Measurements from ENCODE around the gene UBE2E1. TPM values are rescaled to one million over a fixed set of nuclear protein-coding genes. Genes with fewer than 3 reads are reported as not detected.
A peak's percentile ranks its signal among the peaks of the same experiment; 100 is the strongest.

The UBE2E1 gene
- total RNA-seq, 1 donor from 2014 or later: 96.6 TPM

- ATAC-seq: no peak
These were observed 114.4 kb downstream of the UBE2E1 start for GRCh38 chr3:23920151-23920655.

GRCh38 chr3:23921052-23921511 lies 115.3 kb downstream of the UBE2E1 start:
- no peak for ATAC-seq

- ATAC-seq: no peak
These were observed 118.0 kb downstream of the UBE2E1 start for GRCh38 chr3:23923786-23924185.

- no peak for ATAC-seq
These were observed 120.5 kb downstream of the UBE2E1 start for GRCh38 chr3:23926246-23926645.

GRCh38 chr3:23926736-23927135 lies 121.0 kb downstream of the UBE2E1 start:
- ATAC-seq: no peak

GRCh38 chr3:23928524-23928923 lies 122.8 kb downstream of the UBE2E1 start:
- ATAC-seq: peak; percentile 65

- no peak for ATAC-seq
These were observed 125.8 kb downstream of the UBE2E1 start for GRCh38 chr3:23931597-23931996.

- no peak for ATAC-seq
These were observed 126.8 kb downstream of the UBE2E1 start for GRCh38 chr3:23932571-23932970.

GRCh38 chr3:23934253-23934652 lies 128.5 kb downstream of the UBE2E1 start:
- no peak for ATAC-seq

GRCh38 chr3:23937296-23937695 lies 131.5 kb downstream of the UBE2E1 start:
- ATAC-seq: no peak

- no peak for ATAC-seq
These were observed 132.9 kb downstream of the UBE2E1 start for GRCh38 chr3:23938688-23939087.

GRCh38 chr3:23940775-23941174 lies 135.0 kb downstream of the UBE2E1 start:
- ATAC-seq: no peak

Other genes starting within 250 kb of the UBE2E1 start
- gene NKIRAS1, start 111.0 kb downstream of the UBE2E1 start, total RNA-seq: 4.1 TPM
- gene RPL15, start 111.2 kb downstream of the UBE2E1 start, total RNA-seq: 1,347 TPM
- 14.1 TPM for gene NR1D2, start 139.3 kb downstream of the UBE2E1 start, total RNA-seq